NCI-H2196 (cell line): ENCODE data around the gene RNF115.
"Not testable (repeated sequence)": the region's sequence is repeated elsewhere in the genome, so short reads cannot be mapped to it uniquely, and the experiment has no call there.

Source experiments
- DNase-seq: peaks from one replicate; lab custom pipeline; 2025; ENCODE audit not compliant: unreplicated experiment; lab: John Stamatoyannopoulos, UW

Gene RNF115

DNA sequence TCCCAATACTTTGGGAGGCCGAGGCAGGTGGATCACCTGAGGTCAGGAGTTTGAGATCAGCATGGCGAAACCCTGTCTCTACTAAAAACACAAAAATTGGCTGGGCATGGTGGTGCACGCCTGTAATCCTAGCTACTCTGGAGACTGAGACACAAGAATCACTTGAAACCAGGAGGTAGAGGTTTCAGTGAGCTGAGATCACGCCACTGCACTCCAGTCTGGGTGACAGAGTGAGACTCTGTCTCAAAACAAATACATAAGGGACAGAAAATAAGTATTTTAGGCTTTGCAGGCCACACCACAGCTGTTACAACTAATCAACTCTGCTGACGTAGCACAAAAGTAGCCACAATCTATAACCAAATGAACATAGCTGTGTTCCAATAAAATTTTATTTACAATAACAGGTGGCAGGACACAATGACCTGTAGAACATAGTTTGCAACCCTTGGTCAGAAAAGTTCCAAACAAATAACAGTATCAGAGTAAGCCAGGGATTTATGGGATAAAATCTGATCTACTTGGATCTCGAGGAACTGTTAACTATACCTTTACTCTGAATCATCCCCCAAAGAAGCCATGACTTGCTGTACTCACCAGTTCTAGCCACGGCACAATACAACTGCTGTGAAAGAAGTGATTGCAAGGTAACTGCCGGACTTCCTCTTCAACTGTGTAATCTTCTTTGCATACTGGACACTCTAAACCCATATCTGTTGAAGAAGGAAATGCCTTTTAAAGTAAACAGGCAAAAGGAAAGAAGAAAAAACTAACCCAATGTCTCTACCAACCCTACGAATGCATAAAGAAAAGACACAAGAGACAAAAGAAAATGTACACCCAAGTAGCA, 76.3 kb downstream of the RNF115 start:
- no peak for DNase-seq

DNA sequence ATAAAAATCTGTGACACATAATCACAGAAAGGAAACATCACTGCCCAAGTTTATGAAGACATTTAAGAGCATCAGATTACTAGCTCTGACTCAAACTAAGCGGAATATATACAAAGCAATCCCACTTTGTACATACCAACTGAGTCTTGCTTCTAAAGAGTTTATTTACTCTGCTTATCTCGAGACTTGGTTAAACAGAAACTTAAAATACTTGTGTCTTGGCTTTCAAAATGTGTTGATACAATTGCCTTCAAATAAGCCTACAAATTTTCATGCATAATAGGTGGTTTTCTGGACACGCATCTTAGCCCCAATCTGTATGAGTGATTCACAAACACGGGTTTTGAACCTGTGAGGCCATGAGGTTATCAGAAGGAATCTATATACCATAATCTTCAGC, 83.6 kb downstream of the RNF115 start:
- no peak for DNase-seq

DNA sequence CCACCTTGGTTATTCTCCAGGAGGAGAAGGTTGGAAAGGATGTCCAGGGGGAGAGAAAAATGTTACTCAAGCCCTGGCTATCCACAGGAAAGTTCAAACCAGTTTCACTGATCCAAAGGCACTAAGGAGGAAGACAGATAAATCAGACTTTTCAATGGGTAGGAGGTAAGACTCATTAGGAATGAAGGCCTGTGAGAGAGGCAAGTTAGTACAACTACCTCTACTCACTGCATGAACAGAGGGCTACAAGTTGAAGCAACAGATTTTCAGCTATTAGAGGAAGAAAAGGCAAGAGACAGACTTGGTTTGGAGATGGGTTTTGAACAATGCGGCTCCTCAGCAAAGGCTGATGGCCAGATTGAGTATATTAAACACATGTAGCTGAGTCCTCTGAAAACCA, 87.7 kb downstream of the RNF115 start:
- no peak for DNase-seq

DNA sequence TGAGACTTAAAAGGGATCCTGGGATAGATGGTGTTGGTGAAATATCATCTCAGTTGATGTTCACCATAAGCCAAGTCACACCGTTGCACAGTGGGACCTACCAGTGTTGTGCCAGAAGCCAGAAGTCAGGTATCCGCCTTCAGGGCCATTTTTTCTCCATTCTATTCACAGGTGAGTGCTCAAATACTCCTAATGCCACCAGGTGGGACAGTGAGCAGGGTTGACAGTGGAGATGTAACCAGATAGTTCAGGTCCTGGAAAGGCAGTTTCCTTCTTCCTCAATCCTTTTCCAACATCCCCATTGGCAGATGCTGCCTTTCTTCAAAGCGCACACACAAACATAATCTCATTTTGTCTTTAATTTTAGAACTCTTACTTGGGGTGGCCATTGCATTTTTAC, 93.0 kb downstream of the RNF115 start:
- DNase-seq: no peak

DNA sequence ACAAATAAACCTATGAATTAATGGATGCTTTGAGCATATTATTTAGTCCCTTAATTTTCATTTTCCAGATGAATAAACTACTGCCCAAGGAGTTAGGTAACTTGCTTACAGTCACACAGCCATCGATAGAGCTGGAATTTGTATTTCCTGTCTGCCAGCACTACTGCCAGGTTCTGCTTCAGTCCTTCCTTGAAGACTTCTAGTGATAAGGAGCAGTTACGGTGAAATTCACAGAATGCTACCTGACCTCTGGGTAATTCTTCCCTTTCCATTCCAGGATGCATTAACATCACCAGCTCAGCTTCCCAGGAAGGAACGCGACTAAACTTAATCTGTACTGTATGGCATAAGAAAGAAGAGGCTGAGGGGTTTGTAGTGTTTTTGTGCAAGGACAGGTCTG, 93.4 kb downstream of the RNF115 start:
- DNase-seq: no peak

DNA sequence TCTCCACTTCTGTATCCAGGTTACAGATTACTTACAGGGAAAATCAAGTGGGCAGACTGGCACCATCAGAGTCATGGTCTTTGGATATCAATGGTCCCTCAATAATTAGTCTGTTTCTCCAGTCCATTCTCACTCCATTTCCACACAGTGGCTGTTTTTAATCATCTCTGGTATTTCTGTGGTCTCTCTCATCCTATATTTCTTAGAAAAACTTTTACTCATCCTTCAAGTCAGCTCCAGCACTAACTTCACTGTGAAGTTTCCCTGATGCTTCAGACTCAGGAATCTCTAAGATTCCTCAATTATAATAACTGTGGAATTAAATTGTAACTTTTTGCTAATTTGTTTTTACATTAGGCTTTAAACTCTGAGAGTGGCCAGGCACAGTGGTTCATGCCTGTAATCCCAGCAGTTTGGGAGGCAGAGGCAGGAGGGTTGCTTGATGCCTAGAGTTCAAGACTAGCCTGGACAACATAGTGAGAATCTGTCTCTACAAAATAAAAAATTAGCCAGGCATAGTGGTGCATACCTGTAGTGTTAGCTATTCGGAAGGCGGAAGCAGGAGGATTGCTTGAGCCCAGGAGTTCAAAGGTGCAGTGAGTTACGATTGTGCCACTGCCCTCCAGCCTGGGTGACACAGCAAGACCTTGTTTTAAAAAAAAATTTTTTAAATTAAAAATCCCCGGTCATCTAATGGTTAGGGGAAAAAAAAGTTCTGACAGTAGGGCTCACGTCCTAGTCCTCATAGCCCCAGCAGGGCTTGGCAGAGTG, 94.0 kb downstream of the RNF115 start:
- DNase-seq: no peak

DNA sequence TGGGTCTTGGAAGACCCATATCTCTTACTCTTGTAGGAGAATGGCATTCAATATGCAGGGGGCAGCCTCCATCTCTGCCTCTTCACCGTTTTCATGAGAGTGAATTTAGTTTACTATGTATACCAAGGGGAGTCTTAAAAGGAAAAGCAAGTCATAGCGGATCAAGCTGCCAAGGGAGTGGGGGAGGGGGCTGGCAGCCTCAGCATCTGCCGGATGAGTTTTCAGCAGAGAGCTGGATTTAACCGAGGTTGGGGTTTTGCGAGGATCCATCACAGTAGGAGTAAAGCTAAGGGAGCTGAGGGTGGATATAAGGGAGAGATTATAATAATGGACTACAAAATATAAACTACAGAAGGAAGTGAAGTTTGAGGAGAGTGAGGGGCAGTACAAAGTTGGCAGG, 94.7 kb downstream of the RNF115 start:
- no peak for DNase-seq

DNA sequence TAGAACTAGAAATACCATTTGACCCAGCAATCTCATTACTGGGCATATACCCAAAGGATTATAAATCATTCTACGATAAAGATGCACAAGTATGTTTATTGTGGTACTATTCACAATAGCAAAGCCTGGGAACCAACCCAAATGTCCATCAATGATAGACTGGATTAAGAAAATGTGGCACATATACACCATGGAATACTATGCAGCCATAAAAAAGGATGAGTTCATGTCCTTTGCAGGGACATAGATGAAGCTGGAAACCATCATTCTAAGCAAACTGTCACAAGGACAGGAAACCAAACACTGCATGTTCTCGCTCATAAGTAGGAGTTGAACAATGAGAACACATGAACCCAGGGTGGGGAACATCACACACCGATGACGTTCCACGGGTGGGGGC, 97.7 kb downstream of the RNF115 start:
- DNase-seq: not testable (repeated sequence)

DNA sequence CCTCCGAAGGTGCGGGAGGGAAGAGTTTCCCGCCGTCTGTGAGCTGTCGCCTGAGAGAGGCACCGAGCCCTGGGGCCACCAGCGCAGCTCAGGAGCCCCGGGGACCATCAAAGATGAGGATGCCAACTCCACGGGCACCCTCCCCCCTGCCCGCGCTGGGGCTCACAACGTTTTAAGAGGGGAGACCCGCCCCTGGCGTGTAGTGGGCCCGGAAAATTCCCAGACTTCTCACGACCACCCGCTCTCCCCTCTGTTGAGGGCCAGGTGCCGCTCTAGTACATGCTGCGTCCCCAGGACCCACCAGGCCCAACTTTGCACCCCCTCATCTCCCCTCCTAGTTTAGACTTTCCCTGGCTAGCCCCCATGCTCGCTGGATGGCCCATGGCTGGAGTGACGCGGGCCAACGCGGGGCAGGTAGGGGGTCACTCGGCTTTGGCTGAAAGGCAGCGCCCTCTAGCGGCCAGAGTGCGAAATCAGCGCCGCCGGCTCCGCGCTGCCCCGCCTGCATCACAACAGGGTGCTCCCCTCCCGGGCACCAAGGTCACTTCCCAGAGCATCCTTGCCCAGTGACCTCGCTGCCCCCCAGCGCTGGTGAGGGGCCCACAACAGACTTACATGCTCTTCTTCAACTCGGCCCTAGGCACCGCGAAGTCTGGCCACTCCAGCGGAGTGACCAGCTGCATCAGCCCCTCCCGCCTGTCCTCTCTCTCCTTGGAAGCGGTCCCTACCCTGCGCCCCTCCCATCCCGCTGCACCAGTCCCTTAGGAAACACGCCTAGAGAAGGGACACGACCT, 102.8 kb downstream of the RNF115 start:
- peak; percentile 75 for DNase-seq

DNA sequence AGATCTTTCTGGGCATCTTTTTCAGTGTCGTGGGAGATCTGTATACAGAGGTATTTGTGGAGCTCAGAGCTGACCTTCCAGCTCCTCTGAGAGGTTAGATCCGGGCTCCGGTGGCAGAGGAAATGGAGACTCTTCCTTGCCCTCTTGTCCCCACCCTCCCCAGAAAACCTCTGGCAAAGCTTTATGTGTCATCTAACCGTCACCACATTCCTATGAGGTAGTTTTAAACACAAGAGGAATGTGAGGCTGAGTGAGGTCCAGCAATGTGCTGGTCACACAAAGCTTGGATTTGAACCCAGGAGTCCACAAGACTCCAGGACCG, 103.4 kb downstream of the RNF115 start:
- no peak for DNase-seq

DNA sequence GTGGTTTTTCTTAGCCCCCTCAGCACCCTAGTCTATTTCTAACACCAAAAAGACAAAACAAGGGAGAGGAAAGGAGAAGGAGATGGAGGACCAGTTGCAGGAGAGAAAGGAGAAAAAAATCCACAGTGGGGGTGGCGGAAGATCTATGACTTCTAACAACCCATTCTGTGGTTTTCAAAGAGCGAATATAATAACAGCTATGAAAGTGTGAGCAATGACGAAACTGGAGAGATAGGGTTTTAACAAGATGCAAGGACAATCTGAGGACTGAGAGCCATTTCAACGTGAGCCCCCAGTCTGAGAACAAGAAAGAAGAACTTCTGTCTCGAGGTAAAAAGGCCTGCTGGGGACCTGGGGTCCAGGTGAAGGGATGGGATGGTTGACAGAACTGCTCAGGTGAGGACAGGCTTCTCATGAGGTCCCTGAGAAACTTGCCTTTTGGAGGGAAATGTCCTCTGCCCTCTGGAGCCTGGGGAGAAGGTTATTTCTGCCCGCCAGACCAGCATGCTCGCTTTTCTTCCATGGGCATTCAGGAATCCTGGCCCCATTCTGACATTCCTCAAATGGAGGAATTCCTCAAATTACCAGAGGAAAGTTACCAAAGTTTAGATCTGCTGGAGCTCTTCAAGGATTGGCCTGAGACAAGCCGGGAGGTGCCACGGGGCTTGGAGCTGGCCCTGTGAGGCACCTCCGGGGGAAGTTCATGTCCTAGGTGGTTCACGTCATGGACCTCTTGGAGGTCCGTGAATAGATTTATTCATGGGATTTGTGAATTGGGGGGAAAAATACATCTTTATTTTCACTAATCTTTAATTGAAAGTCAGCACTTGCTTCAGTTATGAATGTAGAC, 104.4 kb downstream of the RNF115 start, which contains the start of gene CD160:
TSS of gene CD160 (plus strand) at position 270 of the 850 bp plus-strand sequence. CDS start 8,829 bp downstream, outside the sequence.
- DNase-seq: no peak

DNA sequence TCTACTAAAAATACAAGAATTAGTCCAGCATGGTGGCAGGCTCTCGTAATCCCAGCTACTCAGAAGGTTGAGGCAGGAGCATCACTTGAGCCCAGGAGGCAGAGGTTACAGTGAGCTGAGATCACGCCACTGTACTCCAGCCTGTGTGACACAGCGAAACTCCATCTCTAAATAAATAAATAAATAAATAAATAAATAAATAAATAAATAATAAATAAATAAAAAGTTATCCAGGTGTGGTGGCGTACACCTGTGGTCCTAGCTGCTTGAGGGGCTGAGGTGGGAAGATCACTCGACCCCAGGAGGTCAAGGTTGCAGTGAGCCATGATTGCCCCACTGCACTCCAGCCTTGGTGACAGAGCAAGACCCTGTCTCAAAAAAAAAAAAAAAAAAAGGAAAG, 105.4 kb downstream of the RNF115 start:
- not testable (repeated sequence) for DNase-seq

DNA sequence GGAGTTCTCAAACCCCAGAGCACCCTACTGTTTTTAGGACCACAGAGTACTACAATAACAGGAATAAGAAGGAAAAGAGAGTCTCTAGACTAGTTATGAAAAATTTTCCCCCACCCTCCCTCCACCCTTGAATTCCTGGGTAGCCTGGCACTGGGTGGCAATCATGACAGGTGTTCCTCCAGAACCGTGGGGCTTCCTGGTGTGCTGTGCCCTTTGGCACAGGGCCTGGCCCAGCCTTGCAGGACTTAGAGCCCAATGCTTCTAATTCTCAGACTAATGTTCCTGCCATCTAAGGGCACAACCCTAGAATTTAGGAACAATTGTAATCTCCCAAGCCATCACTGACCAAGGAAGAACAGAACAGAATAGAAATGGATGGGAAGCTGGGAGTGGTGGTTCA, 106.1 kb downstream of the RNF115 start:
- DNase-seq: no peak

DNA sequence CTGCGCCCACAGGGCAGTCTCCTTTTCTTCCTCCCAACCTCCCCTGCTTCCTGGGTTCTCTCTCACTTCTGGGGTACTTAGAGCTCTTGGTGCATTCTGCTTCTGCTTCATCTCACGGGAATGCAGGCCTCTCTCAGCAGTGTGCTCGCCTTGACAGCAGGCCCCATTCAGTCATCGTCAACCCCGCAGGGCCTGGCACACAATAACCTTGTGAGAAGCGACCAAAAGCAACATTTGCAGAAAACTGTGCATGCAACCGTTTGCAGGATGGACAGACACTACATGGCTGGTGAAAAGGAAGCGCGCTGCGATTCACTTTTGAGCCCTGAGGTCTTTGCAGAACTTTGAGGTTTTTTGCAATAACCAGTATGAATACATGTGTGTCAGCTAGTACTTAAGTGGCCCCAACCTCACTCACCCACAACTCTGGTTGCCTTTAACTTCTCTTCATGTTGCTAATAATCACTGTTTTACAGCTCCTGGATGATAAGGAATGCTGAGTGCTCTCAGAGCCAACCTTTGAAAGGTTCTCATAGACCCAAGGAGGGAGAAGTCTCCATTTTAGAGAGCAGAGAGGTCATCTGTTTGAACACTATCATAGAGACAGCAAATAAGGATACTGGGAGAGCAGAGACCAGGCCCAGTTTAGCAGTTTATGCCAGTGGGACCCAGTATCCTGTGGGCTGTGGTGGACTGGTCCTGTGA, 107.1 kb downstream of the RNF115 start:
- no peak for DNase-seq

DNA sequence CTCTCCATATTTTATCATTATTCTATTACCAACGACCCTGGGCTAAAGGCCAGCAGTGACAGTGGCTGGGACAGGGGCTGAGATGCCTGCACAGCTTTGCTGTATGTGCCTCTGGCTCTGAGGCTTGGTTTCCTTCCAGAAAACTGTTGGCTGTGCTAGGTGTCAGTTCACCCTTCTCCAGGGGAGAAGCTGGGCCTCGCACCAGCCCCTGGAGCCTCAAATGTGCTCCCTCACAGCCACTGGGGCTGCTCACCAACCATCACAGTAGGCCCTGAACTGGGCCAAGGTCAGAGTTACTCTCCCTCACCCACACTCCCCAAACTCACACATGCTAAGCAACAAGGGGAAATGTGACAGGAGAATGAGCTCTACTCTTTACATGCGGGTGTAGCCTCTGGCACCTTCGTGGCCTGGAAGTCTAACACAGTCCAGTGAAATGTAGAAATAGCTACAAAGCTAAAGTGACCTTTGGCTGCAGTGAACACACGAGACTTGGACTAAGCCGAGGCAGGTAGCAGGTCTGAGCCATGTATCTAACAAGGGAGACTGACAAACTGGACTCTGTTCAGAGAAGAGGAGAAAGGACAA, 109.3 kb downstream of the RNF115 start:
- DNase-seq: no peak

DNA sequence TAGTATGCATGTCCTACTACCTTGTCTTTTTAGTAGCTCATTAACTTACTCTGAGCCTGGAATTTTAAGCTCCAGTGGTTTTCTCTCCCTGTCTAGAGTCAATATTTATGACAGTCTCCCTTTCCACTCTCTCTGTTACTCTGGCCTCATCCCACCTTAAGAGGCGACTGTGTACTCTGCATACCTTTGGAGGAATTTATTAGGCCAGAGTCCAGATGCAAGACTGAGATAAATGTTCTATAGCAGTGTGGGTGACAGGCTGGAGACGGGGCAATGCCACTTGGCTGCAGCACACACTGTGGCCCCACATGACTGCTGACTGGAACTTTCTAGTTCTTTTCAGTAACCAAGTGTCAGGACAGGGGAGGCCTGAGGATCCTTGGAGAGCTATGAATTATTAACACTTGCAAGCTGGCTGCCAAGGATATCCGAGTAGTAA, 112.7 kb downstream of the RNF115 start:
- no peak for DNase-seq

DNA sequence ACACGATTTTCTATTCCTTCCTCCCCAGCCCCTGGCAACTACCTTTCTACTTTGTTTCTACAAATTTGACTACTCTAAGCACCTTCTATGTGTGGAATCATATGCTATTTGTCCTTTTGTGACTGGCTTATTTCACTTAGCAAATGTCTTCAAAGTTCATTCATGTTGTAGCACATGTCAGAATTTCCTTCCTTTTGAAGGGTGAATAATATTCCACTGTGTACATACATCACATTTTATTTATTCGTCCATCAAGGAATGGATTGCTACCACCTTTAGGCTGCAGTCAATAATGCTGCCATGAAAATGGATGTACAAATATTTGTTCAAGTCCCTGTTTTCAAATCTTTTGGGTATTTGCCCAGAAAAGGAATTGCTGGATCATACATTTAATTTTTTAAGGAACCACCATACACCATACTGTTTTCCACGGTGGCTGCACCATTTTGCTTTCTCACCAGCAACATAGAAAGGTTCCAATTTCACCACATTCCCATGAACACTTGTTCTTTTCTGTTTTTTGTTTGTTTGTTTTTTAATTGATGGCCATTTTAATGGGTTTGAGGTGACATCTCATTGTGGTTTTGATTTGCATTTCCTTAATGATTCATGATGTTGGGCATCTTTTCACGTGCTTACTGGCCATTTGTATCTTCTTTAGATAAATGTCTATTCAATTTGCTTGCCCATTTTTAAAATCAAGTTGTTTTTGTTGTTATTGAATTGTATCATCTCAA, 113.4 kb downstream of the RNF115 start:
- DNase-seq: no peak

DNA sequence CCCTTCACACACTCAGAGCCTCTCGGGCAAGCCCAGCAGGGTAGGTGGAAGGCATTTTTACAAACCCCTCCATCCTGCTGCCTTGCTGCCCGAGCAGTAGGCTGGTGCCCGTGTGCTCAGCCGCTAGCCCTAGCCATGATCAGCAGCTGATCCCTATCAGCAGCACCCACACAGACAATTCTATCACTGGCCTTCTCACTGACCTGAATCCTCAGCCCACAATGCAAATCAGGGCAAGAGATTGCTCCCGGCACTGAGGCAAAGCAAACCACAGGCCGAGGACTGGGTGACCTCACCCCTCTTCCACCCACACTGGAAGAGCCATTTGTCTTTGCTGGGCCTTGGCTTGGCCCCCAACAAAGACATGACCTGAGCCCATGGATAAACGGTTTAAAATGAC, 115.8 kb downstream of the RNF115 start:
- DNase-seq: no peak
